Measurements from ENCODE around the gene YIF1A.

DNA sequence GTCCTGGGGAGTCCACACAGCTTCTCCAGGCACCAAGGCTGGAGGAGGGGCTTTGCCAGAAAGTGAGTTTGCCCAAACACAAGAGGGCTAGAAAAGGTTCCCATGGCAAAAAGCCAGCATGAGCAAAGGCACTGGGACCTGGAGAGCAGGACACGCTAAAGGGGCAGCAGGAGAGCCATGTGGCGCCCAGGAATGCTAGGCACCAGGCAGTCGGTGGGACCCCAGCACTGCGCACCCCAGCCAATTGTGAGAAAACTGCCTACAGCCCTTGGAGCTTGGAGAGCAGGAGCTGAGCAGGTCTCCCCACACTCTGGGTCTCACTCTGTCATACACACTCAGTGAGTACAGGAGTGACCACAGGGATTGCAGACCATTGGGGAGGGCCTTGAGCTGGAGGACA lies 25.7 kb downstream of the YIF1A start:
- no peak for TF ChIP-seq POLR2A (IDR thresholded peaks at IDR 0.05)
- TF ChIP-seq, protein P1, sequence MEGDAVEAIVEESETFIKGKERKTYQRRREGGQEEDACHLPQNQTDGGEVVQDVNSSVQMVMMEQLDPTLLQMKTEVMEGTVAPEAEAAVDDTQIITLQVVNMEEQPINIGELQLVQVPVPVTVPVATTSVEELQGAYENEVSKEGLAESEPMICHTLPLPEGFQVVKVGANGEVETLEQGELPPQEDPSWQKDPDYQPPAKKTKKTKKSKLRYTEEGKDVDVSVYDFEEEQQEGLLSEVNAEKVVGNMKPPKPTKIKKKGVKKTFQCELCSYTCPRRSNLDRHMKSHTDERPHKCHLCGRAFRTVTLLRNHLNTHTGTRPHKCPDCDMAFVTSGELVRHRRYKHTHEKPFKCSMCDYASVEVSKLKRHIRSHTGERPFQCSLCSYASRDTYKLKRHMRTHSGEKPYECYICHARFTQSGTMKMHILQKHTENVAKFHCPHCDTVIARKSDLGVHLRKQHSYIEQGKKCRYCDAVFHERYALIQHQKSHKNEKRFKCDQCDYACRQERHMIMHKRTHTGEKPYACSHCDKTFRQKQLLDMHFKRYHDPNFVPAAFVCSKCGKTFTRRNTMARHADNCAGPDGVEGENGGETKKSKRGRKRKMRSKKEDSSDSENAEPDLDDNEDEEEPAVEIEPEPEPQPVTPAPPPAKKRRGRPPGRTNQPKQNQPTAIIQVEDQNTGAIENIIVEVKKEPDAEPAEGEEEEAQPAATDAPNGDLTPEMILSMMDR (IDR thresholded peaks at IDR 0.05), result no peak

Measured in adrenal gland (tissue), 5 donors.